Stimulated activated naive CD8-positive, alpha-beta T cell treated with anti-CD3 and anti-CD28 coated beads, Interleukin-15, Interleukin-2, amounts not matched to agents 100 U/mL and 50 U/mL, for 24 hours (primary cell): ENCODE measurements around the gene LGR5.
"Not testable (repeated sequence)": the region's sequence is repeated elsewhere in the genome, so short reads cannot be mapped to it uniquely, and the experiment has no call there.

Experiments
- ATAC-seq: fragments of 150-1000 bp; cut with Tn5 transposase; one replicate; pipeline ENCODE4 v1.10.0; 2021
- DNase-seq: peaks from one replicate; pipeline ENCODE4 v3.0.0; 2021

The LGR5 gene

DNA sequence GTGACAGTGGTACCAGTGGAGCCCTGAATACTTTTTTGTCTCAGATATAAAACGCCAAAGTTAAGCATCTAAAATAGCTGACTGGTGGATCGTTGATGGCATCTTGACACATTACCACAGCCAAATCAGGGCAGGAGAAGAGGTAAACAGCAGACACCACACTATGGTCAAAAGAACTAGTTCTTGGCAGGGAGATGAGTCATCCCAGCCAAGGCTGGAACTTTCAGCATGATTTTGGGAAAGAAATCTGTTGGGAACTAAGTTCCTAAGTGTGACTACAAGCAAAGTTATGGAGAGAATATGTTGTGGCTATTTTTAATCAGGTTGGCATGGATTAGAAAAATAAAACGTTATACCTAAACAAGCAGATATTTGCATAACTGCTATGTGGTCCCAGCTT is 36.9 kb downstream of the LGR5 start:
- ATAC-seq (no peak), DNase-seq (no peak)

DNA sequence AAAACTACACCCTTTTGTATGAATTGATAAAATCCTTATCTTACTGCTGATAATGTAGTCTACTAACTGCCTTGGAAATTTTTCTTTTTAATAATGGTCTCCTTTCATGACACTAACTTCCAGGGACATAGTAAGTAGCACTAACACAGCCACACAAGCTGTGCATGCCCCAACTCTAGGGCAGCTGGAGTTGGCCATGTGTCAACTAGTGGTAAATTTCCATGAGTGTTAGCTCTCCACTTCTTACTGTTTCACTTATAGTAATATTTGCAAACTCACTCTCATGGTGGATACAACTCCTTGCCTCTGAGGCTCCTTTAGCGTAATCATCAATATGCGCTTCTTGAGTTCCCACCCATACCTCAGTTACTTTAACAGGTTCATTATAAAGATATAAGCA is 38.0 kb downstream of the LGR5 start:
- ATAC-seq = no peak
- DNase-seq = no peak

DNA sequence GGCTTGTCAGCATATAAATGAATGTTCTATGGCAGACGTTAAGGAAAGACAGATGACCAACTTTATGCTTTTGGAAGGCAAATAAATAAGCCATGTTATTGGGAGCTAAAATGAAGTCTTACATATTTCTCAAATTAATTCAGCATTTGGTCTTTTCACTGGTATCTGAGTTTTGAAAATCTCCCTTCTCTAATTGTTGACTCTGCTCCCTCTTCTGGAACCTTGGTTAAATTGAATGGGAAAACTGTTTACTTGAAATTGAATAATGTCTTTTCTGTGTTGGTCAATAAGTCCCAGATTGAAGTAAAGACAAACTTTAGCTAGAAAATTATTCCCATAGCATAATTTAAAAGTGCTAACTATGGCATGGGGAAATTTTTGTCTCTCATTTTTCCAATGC is 38.7 kb downstream of the LGR5 start:
- DNase-seq (no peak), ATAC-seq (no peak)

DNA sequence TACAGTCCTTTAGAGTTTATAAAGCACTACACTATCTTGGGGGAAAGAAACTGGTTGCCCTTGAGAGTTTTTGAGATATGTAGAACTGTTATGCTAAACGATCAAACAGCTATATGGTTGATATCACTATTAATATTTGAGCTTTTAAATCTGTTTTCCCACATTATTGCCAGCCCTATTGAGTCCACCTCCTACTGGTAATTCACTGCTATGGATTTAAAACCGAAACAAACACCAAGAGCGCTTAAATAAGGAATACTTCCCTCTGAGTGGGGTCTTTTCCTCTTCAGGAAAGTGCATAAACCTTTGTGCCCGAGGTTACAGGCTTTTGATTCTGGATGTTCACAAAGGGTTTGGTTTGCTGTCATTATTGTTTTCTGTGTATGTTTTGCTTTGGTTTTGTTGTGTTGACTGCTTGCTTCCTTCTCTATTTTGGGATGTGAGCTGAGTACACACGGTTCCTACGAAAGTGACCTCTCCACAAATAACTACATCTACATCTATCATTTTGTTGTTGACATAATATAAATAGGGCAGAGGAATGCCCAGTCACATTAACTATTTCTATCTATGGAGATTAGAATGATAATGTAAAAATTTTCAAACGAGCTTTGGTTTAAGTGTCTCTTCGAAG is 44.8 kb downstream of the LGR5 start:
- no peak for DNase-seq
- no peak for ATAC-seq

DNA sequence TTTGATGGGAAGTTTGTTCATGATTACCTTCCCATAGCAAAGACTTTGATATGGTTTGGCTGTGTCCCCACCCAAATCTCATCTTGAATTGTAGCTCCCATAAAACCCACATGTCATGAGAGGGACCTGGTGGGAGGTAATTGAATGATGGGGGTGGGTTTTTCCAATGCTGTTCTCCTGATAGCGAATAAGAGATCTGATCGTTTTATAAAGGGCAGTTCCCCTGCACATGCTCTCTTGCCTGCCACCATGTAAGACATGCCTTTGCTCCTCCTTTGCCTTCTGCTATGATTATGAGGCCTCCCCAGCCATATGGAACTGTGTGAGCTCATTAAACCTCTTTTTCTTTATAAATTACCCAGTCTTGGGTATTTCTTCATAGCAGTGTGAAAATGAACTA is 51.2 kb downstream of the LGR5 start:
- DNase-seq, ATAC-seq: not testable (repeated sequence)

DNA sequence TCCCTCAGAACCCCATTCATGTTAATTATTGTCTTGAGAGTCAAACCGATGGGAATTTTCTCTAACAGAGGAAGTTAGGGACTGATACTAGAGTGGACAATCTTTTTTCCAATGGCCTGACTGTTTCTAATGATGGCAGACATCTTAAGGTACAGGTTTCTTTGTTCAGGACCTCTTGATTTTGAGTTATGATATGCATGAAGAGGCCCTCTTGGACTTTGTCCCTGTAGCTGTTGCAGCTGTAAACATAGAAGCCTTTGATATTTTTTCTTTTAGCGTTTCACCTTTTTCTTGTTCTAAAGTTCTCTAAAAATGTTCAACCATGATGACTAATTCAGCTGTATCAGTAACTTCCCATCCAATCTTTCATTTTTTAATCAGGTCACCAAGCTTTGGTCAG is 53.0 kb downstream of the LGR5 start:
- DNase-seq = no peak

DNA sequence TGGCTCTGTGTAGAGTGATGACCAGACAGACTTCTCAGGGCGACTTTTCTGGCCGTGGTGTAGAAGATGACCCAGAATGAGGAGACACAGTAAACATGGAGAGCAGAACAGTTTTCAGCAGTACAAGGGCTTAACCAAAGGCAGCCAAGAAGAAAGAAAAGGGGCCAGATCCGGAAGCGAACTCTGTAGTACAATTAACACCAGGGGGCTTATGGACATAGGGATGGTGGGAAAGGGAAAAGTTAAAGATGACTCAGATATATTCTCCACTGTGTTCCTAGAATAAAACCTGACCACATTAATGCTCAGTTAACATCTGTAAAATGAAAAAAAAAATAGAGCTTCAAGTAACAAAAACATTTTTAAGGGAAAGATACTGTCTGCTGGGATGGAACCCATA is 60.2 kb downstream of the LGR5 start:
- DNase-seq = no peak
- ATAC-seq = no peak

More for the DNA sequence above, 53.0 kb downstream of the LGR5 start:
- no peak for ATAC-seq

DNA sequence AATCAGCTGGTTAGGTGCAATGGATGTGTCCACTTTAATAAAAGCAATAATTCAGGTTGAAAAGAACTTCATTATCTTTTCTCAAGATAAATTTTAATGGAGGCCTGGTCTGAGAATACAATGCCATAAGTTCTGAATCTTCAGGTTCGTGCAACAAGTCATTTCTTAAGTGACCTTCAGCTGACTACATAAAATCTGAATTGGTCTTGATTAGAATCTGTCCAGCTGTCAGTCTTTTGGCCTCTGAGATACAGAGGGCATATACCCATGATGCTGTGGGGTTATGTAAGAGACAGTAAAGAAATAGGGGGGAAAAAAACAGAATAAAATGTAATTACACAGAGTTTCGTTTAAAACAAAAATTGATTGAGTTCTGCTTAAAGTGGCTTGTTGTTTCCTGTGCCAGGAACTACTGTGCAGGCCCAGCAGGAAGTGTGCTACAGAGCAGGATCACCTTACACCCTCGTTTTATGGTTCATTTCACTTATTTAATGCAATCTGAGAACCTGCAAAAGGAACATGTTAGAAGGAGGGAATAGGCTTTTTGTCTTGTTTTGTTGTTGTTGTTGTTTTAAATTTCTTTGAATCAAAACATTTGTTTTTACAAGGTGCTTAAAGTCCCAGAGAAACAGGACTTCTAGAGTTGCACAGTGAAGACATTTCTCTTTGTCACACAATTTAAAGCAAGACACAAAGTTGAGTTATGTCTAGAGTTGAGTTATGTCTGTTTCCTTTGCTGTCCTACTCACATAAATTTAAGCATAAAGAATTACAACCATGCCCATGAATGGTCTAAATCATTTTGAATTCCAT is 64.2 kb downstream of the LGR5 start:
- ATAC-seq (no peak), DNase-seq (no peak)

DNA sequence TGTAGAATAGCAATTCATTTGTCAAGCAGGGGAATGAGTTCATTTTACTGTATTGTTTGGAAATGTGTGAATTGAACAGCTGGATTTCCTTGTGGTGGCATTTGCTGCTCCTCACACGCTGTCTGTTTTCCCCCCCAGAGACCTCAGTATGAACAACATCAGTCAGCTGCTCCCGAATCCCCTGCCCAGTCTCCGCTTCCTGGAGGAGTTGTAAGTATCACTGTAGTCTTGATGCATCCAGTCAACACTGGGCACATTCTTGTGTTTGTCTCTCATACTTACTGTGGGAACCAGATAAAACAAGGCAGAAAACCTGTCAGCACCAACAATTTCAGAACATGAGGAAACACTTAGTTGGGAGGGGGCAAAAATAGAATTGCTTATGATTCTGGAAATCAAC is 64.9 kb downstream of the LGR5 start:
- no peak for DNase-seq

DNA sequence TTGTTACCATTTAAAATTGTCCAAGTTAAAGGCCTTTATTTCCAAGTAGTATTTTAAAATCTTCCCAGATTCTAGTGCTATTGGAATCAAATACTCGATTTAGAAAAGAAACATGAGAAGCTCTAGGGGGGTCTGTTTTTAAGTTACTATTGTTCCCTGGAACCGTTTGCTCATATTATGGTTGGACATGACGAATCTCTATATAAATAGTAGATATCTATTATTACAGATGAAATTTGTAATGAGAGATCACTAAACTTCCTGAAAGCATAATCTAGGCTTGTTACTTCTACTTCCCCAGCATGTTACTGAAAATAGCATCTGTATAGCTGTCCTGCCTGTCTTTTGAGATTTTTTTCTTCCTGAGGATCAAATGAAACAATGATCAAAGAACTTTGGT is 70.1 kb downstream of the LGR5 start:
- DNase-seq = no peak
- ATAC-seq = no peak

More for the DNA sequence above, 64.9 kb downstream of the LGR5 start:
- ATAC-seq = no peak

DNA sequence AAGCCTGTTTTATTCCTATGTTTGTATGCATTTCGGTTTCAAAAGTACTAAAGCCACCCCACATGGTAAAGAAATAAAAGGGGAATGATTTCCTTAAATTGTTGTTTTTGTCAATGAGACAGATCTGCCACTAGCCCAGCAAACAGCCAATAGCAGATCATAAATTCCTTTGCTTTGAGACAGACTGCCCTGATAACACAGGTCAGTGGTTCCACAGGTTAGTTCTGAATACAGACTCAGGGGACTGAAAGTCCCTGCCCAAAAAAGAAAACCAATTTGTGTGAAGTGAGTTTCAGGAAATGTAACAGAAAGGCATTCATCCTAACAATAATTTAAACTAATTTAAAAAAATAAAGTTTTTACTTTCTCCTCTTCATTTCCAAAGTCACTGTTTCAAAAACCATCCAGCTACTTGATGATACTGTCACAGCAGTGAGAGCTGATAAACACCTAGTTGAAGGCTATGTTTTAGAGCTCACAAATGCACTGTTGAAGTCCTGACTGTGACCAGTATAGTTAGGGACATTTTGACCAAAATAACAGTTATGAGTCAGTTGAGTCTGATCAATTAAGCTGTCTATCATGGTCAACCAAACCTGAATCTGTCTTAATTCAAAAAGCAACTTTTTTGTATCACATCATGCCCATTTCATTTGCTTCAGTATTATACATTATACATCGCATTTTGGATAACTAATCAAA is 77.7 kb downstream of the LGR5 start:
- DNase-seq (no peak), ATAC-seq (no peak)

DNA sequence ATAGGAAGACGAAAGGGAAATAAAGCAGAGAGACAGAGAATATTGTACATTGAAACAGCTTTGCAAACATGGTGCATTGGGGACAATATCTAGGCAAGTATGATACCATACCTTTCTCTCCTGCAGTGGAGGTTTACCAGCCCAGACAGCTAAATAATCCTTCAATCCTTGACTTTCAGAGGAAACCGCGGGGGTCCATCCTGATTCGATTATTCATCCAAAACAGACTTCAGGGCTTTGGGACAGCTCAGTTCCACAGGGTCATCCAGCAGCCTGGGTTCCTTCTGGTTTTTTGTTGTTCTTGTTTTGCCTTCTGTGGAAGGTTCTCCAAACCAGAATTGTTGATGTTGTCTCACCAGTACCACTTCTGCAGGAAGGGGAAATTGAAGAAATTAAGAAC is 81.5 kb downstream of the LGR5 start:
- ATAC-seq = no peak
- DNase-seq = no peak

DNA sequence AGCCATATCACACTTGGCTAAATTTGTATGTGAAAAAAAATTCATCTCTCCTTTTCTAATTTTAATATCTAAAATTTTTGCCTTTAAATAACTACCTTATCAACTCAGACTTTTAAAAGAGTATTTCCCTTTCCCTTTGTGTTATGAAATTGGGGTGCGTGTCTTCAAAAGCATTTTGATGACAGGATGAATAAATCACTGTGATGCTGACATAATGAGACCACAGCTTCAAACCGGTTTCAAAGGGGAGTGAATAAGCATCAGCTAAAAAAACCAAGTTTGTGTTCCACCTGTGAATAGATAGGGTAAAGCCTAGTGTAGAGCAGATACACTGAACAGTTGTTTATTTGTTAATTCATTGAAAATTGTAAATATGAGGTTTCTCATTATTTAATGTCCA is 85.0 kb downstream of the LGR5 start:
- ATAC-seq (no peak), DNase-seq (no peak)

DNA sequence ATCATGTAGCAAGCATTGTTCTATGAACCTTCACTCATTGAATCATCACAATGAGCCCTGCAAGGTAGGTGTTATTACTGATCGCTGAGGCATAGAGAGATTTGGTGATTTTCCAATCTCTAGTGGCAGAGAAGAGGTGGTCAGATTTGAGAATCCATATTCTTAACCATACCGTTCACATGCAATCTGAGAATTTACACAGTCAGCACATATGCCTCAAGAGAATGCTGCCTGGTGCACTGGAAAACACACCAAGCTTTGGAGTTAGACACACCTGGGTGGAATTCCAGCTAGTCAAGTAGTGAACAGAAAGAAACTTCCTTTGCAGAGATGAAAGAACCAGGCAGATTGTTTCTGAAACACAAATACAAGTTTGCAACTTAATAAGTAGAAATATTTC is 94.1 kb downstream of the LGR5 start:
- no peak for ATAC-seq
- no peak for DNase-seq

DNA sequence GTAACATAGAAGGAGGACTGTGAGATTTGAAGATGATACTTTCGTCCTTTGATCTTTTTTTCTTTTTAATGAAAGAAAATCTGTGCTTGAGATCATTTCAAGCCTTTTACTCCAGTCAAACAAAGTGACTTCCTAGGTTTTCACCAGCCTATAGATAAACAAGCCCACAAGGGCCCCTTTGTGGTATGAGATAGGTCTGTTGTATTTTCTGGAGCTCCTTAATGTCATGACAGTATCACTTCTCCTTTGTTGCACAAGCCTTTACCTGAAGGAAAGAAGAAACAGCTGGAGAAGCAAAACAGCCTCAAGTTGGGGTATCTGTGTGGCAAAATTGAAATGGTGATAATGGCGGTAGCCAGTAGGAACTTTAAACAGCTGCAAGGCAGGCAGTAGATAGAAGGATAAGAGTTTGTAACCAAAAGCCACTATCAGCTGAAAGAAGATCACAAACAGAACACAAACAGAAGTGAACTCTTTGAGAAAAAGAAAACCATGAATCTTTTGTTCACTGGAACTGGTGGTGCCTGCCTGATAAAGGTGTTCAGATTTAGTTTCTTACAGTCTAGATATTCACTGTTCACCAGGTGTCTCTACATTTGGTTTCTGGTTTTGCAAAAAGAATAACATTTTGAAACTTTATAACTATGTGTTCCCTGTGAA is 96.8 kb downstream of the LGR5 start:
- ATAC-seq (no peak), DNase-seq (no peak)

DNA sequence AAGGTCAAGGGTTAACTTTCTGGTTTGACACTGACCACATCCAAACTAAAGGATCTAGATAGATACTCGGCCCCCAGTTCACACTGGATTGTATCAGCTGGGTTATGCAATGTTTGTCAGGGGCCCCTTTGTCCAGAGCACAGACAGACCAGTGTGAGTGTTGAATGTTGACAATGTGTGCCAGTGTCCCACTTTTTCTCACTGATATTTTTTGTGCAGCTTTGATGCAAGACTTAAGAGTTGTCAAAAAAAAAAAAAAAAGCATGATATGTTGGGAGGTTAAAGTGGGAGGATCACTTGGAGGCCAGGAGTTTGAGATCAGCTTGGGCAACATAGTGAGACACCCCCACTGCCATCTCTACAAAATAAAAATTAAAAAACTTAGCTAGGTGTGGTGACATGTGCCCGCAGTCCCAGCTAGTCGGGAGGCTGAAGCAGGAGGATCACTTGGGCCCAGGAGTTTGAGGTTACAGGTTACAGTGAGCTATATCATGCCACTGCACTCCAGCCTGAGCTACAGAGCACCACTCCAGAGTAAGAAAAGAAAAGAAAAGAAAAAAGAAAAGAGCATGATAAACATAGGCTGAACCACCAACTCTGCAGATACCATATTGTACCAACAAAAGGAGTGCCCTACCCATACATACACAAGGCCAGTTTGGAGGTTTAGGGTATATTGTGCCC is 97.5 kb downstream of the LGR5 start:
- DNase-seq (no peak), ATAC-seq (no peak)

DNA sequence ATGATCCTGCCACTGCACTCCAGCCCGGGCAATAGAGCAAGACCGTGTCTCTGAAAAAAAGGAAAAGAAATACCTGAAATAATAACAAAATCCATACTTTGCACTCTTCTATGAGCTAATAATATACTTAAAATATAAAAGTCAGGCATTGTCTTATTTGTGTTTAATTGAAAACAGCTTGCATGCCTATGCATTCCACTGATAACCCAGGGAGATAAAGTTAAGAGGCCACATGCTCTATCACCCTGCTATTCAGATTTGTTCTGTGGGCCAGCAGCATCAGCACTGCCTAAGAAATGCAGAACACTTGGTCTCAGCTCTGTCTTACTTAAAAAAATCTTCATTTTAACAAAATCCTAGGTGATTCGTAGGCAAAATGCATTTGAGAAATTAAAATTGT is 99.2 kb downstream of the LGR5 start:
- DNase-seq = no peak
- no peak for ATAC-seq

DNA sequence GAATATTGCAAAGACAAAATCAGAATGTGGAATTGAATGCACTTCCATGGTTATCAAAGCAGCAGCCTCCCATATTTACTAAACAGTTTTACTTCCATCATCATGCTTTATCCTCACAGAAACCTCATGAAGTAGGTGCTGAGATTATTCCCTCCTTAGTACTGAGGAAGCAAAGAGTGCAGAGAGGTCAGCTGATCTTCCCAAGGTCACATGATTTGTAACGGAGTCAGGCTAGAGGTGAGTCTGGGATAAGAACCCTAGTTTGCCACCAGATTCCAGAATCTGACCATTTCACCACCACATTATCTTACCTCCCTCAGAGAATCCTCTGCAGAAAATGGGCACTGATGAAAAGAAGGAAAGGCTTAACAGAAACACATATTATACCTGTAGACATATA is 102.0 kb downstream of the LGR5 start:
- ATAC-seq (no peak), DNase-seq (no peak)

DNA sequence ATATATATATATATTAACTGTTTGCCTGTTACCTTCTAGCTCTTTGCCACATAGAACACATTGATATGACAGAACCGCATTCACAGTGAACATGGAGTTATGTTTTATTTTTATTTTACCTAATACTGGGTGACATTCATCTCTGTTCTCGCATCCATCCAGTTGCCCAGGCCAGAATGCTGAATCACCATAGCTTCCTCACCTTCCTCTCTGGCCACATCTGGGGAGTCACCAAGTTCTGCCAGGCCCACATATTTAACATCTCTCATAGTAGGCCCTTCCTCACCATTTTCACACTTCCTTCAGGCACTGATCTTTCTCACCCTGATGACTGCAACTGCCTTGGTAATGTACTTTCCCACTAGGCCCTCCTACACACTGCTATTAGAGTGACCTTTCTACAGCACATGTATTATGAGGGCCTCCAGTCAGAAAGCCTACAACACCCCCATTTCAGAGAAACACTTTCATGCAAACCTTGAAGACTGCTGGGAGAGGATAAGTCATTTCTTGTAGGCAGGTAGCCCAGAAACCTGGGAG is 106.8 kb downstream of the LGR5 start:
- peak; percentile 66 for ATAC-seq

DNA sequence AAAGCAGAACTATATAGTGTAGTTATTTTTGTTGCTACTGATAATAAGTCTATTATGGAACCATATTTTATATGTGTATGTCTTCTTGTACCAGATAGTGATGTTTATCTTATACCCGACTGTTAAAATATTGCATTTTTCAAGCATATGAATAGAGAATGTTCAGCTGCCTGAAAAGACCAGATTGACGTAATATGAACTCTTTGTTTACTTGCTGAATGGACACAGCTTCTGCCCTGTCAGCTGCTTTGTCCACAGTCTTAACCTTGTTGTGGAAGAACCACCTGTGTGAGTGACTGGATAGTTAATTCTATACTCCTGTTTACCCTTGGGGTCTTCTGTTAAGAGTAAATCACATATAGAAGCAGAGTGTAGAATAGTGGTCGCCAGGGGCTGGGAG is 109.3 kb downstream of the LGR5 start:
- ATAC-seq = no peak

More for the DNA sequence above, 106.8 kb downstream of the LGR5 start:
- DNase-seq = no peak

DNA sequence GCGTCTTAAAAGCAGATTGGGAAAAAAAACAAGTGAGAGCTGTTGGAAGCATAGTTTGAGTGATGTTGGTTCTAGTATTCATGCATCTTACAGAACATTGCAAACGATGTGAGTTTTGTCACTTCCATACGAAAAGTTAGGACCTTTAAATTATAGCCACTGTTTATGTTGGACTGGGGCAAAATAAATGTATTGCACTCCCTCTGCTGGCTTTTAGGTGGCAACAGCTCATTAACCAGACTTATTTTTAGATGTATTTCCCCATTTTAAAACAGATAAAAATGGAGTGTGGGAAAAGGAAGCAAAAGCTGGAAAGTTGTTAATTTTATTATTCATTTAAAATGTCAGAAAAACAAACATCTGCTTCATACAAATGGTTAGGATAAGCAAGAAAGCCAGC is 111.9 kb downstream of the LGR5 start:
- DNase-seq (no peak), ATAC-seq (no peak)

More for the DNA sequence above, 109.3 kb downstream of the LGR5 start:
- DNase-seq = no peak
